ENCODE results near the gene SCUBE2. TPM values are rescaled to one million over a fixed set of nuclear protein-coding genes. Genes with fewer than 3 reads are reported as not detected.

Gene SCUBE2
- polyA plus RNA-seq, 2 of the 4 experiments (the other 2 are of a cell fraction), result 0.49 to 0.63 TPM

- TF ChIP-seq ESRRA (IDR thresholded peaks at IDR 0.05; ENCODE audit: borderline replicate concordance, low read length) (no peak), TFCP2L1 (CRISPR knock-in tag; IDR thresholded peaks at IDR 0.05) (no peak), PHF8 (IDR thresholded peaks at IDR 0.05; ENCODE audit: borderline replicate concordance, low read depth) (no peak), ATOH8 (CRISPR knock-in tag; IDR thresholded peaks at IDR 0.05; ENCODE audit: low read depth) (no peak), TP53 (CRISPR knock-in tag; IDR thresholded peaks at IDR 0.05) (no peak)
- FAIRE-seq, result no peak
- no peaks in the 10 kb centered on the region for H3K9me3 ChIP-seq
- no peak overlapping the region for H3K4me2 ChIP-seq
- H3K4me3 ChIP-seq, result no peak overlapping the region
- POLR2A ChIA-PET, result no interaction called here
- CTCF ChIA-PET, result interaction anchor here (0.8 to 2.5 kb wide), 5 partner anchors 9 to 141 kb away, joined by 3 to 10 read pairs (median 4); no protein-coding TSS in a partner anchor
- H3K4me1 ChIP-seq, result no peaks in the 10 kb centered on the region
- 63% methylated on average over 3 of the region's 3 CpGs for WGBS (ENCODE audit: missing lambda C conversion rate)
- ATAC-seq, result no peak
- DNase-seq (ENCODE audit: low read depth in 1 of 2, low spot score in 1 of 2), result no peak
- no peak overlapping the region for H3K27ac ChIP-seq
These were observed 93.9 kb downstream of the SCUBE2 start for GRCh38 chr11:8997451-8997850.

GRCh38 chr11:8989453-8989852 lies 101.9 kb downstream of the SCUBE2 start:
- ATAC-seq (no peak), DNase-seq (ENCODE audit: low read depth in 1 of 2, low spot score in 1 of 2) (no peak), FAIRE-seq (no peak)
- Histone ChIP-seq H3K27ac (no peak overlapping the region), H3K4me3 (no peak overlapping the region), H3K4me1 (no peaks in the 10 kb centered on the region), H3K4me2 (no peak overlapping the region), H3K9me3 (no peaks in the 10 kb centered on the region)
- POLR2A ChIA-PET, result no interaction called here
- CTCF ChIA-PET, result interaction anchor here (1.1 kb wide), 1 partner anchor 26 kb away, joined by 3 read pairs; no protein-coding TSS in a partner anchor
- 76% methylated on average over 1 of the region's 1 CpG for WGBS (ENCODE audit: missing lambda C conversion rate)
- no peak for TF ChIP-seq ZSCAN20 (CRISPR knock-in tag; IDR thresholded peaks at IDR 0.05)
- TF ChIP-seq MAFK (IDR thresholded peaks at IDR 0.05; ENCODE audit: partially characterized antibody), result no peak
- TF ChIP-seq RFX5 (IDR thresholded peaks at IDR 0.05), result no peak
- no peak for TF ChIP-seq REST (IDR thresholded peaks at IDR 0.05)
- TF ChIP-seq POLR2AphosphoS2 (conservative IDR thresholded peaks at IDR 0.05; ENCODE audit: low read length), result no peak
- no peak for TF ChIP-seq PBX3 (IDR thresholded peaks at IDR 0.05)
- TF ChIP-seq RNF2 (IDR thresholded peaks at IDR 0.05; ENCODE audit: borderline replicate concordance, low read depth), result no peak
- TF ChIP-seq CBX8 (IDR thresholded peaks at IDR 0.05), result no peak
- no peak for TF ChIP-seq BHLHE40 (IDR thresholded peaks at IDR 0.05; ENCODE audit: low read depth, low read length)
- no peak for TF ChIP-seq BCL3 (IDR thresholded peaks at IDR 0.05)
- no peak for TF ChIP-seq ZFP36 (IDR thresholded peaks at IDR 0.05; ENCODE audit: borderline replicate concordance, partially characterized antibody)
- no peak for TF ChIP-seq RARB (CRISPR knock-in tag; IDR thresholded peaks at IDR 0.05)
- TF ChIP-seq CTCF (IDR thresholded peaks at IDR 0.05), result no peak
- TF ChIP-seq FOXS1 (CRISPR knock-in tag; IDR thresholded peaks at IDR 0.05), result no peak
- no peak for TF ChIP-seq GATA3 (IDR thresholded peaks at IDR 0.05; ENCODE audit: borderline replicate concordance)
- TF ChIP-seq SREBF2 (IDR thresholded peaks at IDR 0.05), result no peak
- TF ChIP-seq POLR2A (IDR thresholded peaks at IDR 0.05; ENCODE audit: low read length), result no peak
- no peak for TF ChIP-seq HES2 (IDR thresholded peaks at IDR 0.05)

Measured in A549 (cell line).